ENCODE measurements around the gene AMH.
"Not testable (repeated sequence)": the region's sequence is repeated elsewhere in the genome, so short reads cannot be mapped to it uniquely, and the experiment has no call there.

AMH gene

DNA sequence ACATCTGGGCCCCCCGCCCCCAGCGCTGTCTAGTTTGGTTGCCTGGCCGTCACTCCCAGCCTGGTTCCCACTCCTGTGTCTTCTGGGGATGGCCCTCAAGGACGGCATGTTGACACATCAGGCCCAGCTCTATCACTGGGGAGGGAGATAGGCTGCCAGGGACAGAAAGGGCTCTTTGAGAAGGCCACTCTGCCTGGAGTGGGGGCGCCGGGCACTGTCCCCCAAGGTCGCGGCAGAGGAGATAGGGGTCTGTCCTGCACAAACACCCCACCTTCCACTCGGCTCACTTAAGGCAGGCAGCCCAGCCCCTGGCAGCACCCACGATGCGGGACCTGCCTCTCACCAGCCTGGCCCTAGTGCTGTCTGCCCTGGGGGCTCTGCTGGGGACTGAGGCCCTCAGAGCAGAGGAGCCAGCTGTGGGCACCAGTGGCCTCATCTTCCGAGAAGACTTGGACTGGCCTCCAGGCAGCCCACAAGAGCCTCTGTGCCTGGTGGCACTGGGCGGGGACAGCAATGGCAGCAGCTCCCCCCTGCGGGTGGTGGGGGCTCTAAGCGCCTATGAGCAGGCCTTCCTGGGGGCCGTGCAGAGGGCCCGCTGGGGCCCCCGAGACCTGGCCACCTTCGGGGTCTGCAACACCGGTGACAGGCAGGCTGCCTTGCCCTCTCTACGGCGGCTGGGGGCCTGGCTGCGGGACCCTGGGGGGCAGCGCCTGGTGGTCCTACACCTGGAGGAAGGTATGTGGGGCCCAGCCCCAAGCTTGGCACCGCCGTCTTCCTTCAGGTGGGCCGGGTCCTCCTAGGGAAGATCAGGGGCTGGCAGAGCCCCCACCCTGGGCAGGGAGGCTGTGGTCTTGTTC lies at the start of gene AMH:
Gene AMH, plus strand, starts transcription at position 314 of the 857 bp plus-strand sequence. Its CDS starts 10 bp downstream, at position 324.
- Histone ChIP-seq H3K4me1 (ENCODE audit: insufficient read depth, low read length) (no peaks in the 10 kb centered on the region), H3K9ac (ENCODE audit: low read depth, low read length) (no peak within 1 kb of the TSS), H3K9me3 (ENCODE audit: control insufficient read depth, insufficient read depth, low read length) (no peaks in the 10 kb centered on the region), H3K36me3 (ENCODE audit: insufficient read depth, low read length) (peaks cover 17% of the 10 kb centered on the region)

DNA sequence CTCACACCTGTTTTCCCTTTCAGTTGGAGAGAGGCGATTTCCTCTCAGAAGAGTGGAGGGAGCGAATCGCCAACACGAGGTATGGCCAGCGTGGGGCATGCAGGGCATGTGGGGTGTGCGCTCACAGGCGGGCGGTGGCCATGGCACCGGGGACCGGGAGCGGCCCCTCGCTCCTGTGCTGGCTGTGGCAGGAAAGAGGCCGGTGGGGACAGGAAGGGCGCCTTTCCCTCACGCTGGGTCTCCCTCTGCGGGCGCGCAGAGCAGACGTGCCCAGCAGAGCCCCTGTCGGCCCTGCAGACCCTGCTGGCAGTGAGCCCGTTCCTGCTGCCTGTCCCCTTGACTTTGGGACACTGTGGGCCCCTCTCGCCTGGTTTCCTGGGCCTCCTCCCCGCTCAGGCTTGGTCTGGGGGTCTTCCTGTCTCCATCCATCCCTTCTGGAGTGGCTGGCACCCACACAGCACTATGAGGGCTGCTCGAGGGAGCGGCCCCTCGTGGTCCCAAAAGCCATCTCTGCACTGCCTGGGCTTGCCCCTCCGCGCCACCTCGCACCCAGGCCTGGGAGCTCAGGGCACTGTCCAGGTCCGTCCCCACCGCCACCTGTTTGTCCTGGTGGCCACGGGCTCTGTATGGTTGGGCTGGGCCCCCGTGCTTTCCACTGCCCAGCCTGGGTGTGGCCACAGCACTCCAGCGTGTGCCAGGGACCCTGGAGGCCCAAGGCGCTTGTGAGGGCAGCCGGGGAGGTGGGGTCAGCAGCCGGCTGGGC lies 49.1 kb upstream of the AMH start:
- H3K9ac ChIP-seq (ENCODE audit: low read depth, low read length): no peak overlapping the region
- H3K9me3 ChIP-seq (ENCODE audit: control insufficient read depth, insufficient read depth, low read length): no peaks in the 10 kb centered on the region
- 0 out of 2 replicates have a peak, but pooled peaks cover 5% of the 10 kb centered on the region for H3K36me3 ChIP-seq (ENCODE audit: insufficient read depth, low read length)
- H3K4me1 ChIP-seq (ENCODE audit: insufficient read depth, low read length): no peaks in the 10 kb centered on the region

DNA sequence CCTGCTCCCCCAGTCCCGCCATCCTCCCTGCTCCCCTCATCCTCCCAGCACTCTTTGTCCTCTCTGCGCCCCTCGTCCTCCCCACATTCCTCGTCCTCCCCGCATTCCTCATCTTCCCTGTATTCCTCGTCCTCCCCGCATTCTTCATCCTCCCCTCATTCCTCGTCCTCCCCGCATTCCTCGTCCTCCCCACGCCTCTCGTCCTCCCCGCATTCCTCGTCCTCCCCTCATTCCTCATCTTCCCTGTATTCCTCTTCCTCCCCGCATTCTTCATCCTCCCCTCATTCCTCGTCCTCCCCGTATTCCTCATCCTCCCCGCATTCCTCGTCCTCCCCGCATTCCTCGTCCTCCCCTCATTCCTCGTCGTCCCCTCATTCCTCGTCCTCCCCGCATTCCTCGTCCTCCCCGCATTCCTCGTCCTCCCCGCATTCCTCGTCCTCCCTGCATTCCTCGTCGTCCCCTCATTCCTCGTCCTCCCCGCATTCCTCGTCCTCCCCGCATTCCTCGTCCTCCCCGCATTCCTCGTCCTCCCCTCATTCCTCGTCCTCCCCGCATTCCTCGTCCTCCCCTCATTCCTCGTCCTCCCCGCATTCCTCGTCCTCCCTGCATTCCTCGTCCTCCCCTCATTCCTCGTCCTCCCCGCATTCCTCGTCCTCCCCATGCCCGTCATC lies 48.4 kb upstream of the AMH start:
- H3K9me3 ChIP-seq (ENCODE audit: control insufficient read depth, insufficient read depth, low read length); H3K9ac ChIP-seq (ENCODE audit: low read depth, low read length); H3K4me1 ChIP-seq (ENCODE audit: insufficient read depth, low read length); H3K36me3 ChIP-seq (ENCODE audit: insufficient read depth, low read length): not testable (repeated sequence)

DNA sequence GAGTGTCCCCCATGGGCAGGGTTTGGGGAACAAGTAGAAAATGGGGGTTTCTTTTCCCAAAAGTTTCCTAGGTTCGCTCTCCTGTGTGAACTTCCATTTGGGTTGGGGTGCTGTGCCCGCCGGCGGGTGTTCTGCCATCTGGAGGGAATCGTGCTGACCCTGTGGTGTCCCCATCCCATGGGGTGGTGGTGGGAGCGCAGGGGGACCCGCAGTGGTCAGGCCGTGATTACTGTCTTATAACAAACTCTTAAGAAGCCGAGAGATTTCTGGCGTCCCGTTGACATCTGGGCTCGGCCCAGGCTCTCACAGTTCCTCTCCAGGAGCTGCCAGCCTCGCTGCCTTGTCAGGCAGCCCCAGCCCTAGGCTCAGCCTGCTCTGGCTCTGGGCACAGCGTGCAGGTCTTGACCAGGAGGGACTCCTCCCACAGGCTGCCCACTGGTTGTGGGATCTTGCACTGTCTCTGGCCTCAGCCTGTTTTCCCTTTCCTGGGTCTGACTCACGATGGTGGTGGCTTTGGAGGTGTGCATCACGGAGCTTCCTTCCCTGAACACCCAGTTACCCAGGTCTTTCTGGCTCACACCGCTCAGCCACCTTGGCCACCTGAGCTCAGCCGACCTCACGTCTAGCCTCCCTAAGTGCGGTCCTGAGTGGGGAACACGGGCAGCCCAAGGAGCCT lies 47.5 kb upstream of the AMH start:
- Histone ChIP-seq H3K36me3 (ENCODE audit: insufficient read depth, low read length) (0 out of 2 replicates have a peak, but pooled peaks cover 5% of the 10 kb centered on the region), H3K9ac (ENCODE audit: low read depth, low read length) (no peak overlapping the region), H3K4me1 (ENCODE audit: insufficient read depth, low read length) (no peaks in the 10 kb centered on the region), H3K9me3 (ENCODE audit: control insufficient read depth, insufficient read depth, low read length) (no peaks in the 10 kb centered on the region)

DNA sequence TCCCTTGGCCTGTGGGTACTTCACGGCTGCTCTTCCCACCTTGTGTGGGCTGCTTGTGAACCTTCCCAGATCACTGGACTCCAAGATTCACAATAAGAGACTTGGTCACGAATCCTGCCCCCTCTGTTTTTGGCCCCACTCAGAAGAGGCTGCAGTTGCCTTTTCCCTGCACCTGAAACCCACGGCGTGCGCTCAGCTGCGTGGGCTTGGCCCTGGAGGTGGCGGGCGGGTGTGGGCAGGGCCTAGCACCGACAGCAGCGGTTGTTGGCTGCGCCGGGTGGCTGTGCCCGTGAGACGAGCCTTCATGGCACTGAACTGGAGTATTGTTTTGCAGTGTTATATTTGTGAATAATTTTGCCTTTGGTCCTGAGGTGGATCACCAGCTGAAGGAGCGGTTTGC lies 46.8 kb upstream of the AMH start:
- H3K36me3 ChIP-seq (ENCODE audit: insufficient read depth, low read length): 0 out of 2 replicates have a peak, but pooled peaks cover 5% of the 10 kb centered on the region
- no peak overlapping the region for H3K9ac ChIP-seq (ENCODE audit: low read depth, low read length)
- H3K9me3 ChIP-seq (ENCODE audit: control insufficient read depth, insufficient read depth, low read length): no peaks in the 10 kb centered on the region
- H3K4me1 ChIP-seq (ENCODE audit: insufficient read depth, low read length): no peaks in the 10 kb centered on the region

DNA sequence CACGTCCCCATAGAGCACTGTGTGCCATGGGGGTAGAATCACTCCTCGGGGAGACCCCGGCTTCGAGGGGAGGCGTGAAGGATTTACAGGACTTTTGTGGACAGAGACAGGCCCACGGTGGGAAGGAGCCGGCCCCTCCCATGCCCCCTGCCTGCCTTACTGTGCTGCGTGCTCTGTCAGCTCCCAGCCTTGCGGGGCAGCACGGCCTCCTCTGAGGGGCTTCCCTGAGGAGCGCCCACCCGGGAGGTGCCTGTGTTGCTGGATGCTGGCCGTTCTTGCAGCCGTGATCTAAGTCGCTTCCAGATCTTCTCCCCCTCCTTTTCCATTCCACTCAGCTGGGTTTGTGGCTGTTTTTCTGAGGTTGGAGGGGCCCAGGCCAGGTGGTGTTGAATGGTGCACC lies 42.1 kb upstream of the AMH start:
- H3K36me3 ChIP-seq (ENCODE audit: insufficient read depth, low read length): no peaks in the 10 kb centered on the region
- H3K9me3 ChIP-seq (ENCODE audit: control insufficient read depth, insufficient read depth, low read length): no peaks in the 10 kb centered on the region
- peaks cover 4% of the 10 kb centered on the region; the same call in 1 of the 2 replicates for H3K4me1 ChIP-seq (ENCODE audit: insufficient read depth, low read length)
- no peak overlapping the region for H3K9ac ChIP-seq (ENCODE audit: low read depth, low read length)

DNA sequence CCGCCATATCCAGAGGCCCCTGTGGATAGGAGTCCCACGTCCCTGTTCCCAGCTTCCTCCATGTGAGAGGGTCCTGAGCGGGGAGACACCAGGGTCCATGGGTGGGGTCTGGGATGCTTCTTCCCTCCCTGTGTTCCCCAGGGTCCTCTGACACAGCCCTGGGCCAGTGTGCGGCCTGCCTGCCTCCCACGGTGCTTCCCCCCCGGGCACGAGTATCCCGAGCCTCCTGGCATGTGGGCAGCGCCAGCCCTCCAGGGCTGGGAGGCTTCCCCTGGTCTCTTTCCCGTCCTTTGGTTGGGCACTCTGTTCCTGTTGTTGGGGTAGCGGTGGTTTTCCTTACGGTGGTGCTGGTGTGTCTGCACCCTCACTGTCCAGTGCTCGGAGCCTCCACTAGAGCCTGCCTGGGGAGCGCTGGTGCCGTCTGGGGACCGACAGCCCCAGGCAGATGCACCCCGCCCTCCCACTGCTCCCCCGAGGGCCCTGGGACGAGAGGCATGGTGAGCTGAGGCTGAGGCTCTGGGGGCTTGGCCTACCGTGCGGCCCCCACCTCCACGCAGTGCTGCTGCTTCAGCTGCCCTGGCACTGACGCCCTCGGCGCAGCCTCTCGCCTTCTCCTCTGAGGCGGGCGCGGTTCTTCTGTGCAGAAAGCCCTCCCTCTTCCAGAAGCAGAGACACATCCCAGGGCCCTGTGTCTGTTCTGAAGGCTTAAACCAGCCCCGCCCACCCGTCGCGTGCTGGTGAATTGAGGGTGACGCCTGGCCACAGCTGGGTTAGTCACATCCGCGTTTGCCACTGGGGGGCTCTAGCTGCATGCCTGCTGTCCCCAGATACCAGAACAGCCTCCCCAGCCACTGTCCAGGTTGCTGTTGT lies 40.9 kb upstream of the AMH start:
- Histone ChIP-seq H3K4me1 (ENCODE audit: insufficient read depth, low read length) (peaks cover 4% of the 10 kb centered on the region; the same call in 1 of the 2 replicates), H3K9me3 (ENCODE audit: control insufficient read depth, insufficient read depth, low read length) (no peaks in the 10 kb centered on the region), H3K36me3 (ENCODE audit: insufficient read depth, low read length) (no peaks in the 10 kb centered on the region), H3K9ac (ENCODE audit: low read depth, low read length) (no peak overlapping the region)

DNA sequence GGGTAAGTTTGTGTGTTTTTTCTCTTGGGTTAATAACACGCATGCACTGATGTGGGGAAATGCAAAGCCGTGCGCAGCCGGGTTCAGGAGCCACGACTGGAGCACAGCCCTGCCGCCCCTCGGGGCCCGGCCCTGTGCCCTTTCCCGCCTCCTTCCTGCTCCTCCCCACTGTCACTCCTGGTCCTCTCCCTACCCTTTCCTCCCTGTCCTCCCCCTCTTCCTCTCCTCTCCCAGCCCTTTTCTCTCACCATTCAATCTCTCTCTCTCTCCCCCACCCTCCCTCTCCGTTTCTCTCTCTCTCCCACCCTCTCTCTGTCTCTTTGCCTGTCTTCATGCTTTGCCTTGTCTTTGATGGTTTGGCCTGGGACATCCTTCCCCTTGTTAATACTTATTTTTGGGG lies 40.1 kb upstream of the AMH start:
- Histone ChIP-seq H3K9ac (ENCODE audit: low read depth, low read length) (no peak overlapping the region), H3K9me3 (ENCODE audit: control insufficient read depth, insufficient read depth, low read length) (no peaks in the 10 kb centered on the region), H3K36me3 (ENCODE audit: insufficient read depth, low read length) (no peaks in the 10 kb centered on the region), H3K4me1 (ENCODE audit: insufficient read depth, low read length) (peaks cover 4% of the 10 kb centered on the region; the same call in 1 of the 2 replicates)

DNA sequence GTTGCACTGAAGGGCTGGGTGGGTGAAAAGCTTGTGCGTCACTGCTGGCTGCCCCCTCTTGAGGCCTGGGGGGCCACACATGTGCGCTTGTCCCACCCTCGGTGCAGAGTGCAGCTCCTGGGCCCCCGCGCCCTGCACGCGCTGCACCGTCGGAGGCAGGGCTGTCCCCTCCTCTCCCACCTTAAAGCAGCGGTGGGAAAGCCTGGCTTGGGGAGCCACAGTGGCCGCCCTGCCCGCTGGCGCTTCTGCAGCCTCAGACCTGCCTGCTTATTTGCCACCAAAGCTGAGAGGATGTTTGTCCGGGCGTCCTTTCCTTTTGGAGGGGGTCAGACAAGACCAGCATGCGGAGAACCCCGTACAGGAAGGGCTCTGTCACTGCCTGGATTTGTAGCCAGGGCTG lies 39.7 kb upstream of the AMH start:
- Histone ChIP-seq H3K36me3 (ENCODE audit: insufficient read depth, low read length) (no peaks in the 10 kb centered on the region), H3K9me3 (ENCODE audit: control insufficient read depth, insufficient read depth, low read length) (no peaks in the 10 kb centered on the region), H3K4me1 (ENCODE audit: insufficient read depth, low read length) (peaks cover 4% of the 10 kb centered on the region; the same call in 1 of the 2 replicates), H3K9ac (ENCODE audit: low read depth, low read length) (no peak overlapping the region)

DNA sequence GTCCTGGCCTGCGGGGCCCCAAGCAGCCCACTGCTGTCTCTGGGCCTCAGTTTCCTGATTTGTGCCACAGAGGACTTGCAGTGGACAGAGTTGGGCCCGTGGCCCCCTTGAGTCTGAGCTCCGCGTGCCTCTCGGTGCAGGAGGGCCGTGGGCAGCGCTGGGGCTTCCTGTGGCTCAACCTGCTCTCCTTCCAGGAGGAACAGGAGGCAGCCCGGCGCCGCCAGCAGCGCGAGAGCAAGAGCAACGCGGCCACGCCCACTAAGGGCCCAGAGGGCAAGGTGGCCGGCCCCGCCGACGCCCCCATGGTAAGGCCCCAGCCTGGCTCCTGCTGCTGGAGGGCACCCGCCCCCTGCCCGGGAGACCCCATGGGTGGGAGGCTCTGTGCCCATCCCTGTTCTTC lies 38.9 kb upstream of the AMH start:
- H3K4me1 ChIP-seq (ENCODE audit: insufficient read depth, low read length): peaks cover 4% of the 10 kb centered on the region; the same call in 1 of the 2 replicates
- no peak overlapping the region for H3K9ac ChIP-seq (ENCODE audit: low read depth, low read length)
- no peaks in the 10 kb centered on the region for H3K9me3 ChIP-seq (ENCODE audit: control insufficient read depth, insufficient read depth, low read length)
- no peaks in the 10 kb centered on the region for H3K36me3 ChIP-seq (ENCODE audit: insufficient read depth, low read length)

DNA sequence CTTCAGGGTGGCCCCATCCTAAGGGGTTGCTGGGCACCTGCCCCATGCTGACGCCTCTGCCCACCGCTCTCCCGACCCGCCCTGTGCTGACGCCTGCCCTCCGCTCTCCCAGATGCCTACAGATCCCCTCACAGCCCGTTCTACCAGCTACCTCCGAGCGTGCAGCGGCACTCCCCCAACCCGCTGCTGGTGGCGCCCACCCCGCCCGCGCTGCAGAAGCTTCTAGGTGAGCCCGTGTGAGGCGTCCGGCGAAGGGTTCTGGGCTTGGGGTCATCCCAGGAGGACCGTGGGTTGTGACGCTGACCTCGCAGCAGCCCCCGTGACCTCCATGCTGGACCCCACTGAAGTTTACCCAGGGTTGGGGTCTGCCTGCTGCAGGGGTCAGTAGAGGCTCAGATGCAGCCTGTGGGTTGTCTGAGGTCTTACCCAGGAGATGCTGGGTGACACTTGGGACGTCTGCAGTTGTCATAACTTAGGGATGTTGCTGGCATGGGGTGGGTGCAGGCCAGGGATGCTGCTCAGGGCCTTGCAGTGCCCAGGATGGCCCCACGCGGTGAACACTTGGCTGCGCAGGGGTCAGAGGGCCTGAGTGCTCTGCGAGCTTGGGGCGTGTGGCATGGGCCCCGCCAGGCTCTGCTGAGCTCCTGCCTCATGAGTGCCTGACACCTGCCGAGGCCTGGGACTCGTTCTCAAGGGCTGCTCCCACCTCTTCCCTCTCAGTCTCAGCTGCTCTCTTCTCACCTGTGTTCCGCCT lies 38.0 kb upstream of the AMH start:
- Histone ChIP-seq H3K36me3 (ENCODE audit: insufficient read depth, low read length) (no peaks in the 10 kb centered on the region), H3K9ac (ENCODE audit: low read depth, low read length) (no peak overlapping the region), H3K9me3 (ENCODE audit: control insufficient read depth, insufficient read depth, low read length) (no peaks in the 10 kb centered on the region), H3K4me1 (ENCODE audit: insufficient read depth, low read length) (peaks cover 4% of the 10 kb centered on the region; the same call in 1 of the 2 replicates)

DNA sequence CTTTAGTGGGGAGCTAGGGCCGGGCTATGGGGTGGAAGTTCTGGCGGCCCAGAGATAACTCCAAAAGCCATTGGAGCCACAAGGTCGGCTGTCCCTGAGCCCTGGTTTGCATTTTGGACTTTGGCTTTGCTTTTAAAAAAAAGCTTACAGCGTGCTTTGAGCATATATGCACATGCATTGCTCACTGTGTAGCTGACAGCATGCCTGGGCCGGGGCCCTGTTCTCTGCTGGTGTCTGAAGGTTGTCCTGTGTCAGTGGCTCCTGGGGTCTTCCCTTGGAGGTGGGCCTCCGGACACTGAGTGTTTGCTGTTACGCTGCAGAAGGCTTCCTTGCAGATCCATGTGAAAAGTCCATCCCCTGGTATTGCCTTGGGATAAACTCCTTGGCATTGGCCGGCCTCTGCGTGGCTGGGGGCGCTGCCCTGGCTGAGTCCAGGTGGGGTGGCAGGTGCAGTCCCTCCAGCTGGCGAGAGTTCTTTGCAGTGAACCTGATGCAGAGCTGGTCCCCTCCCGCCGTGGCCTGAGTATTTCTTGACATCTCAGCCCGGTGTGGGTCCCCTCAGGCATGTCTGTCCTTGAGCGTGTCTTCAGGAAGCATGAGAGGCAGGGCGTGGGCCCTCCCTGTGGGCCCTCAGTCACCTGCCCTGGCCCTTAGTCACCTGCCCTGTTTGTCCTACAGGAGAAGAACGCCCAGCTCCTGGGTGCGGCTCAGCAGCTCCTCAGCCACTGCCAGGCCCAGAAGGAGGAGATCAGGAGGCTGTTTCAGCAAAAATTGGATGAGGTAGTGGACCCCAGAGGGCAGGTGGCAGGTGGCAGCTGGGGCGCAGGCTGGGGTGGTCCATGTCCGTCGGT lies 36.0 kb upstream of the AMH start:
- Histone ChIP-seq H3K9me3 (ENCODE audit: control insufficient read depth, insufficient read depth, low read length) (no peaks in the 10 kb centered on the region), H3K36me3 (ENCODE audit: insufficient read depth, low read length) (peaks cover 5% of the 10 kb centered on the region; the same call in 1 of the 2 replicates), H3K9ac (ENCODE audit: low read depth, low read length) (no peak overlapping the region), H3K4me1 (ENCODE audit: insufficient read depth, low read length) (peaks cover 4% of the 10 kb centered on the region; the same call in 1 of the 2 replicates)

Measured in ES-I3 (cell line).